Activated CD4-positive, CD25-positive, alpha-beta regulatory T cell treated with anti-CD3 and anti-CD28 coated beads, Interleukin-2, amount 50 U/mL, for 16 hours (primary cell): Measurements from ENCODE around the gene NSMCE1.

Source experiments
- DNase-seq: peaks from one replicate; pipeline ENCODE4 v3.0.0-alpha.2; 2020; ENCODE audit warnings: low read depth, low spot score

NSMCE1 gene

GRCh38 chr16:27195076-27195741 is 73.4 kb downstream of the NSMCE1 start:
- DNase-seq, result no peak

- no peak for DNase-seq
Measured at GRCh38 chr16:27193300-27193990, 75.1 kb downstream of the NSMCE1 start.

- DNase-seq, result no peak
Measured at GRCh38 chr16:27191352-27191924, 77.1 kb downstream of the NSMCE1 start.

- DNase-seq, result no peak
Measured at GRCh38 chr16:27190316-27190871, 78.2 kb downstream of the NSMCE1 start.

GRCh38 chr16:27189335-27189972 is 79.1 kb downstream of the NSMCE1 start:
- no peak for DNase-seq

- DNase-seq, result no peak
Measured at GRCh38 chr16:27188633-27189032, 79.9 kb downstream of the NSMCE1 start.

GRCh38 chr16:27185776-27186130 is 82.8 kb downstream of the NSMCE1 start:
- DNase-seq, result no peak

- no peak for DNase-seq
Measured at GRCh38 chr16:27182906-27183405, 85.6 kb downstream of the NSMCE1 start.

GRCh38 chr16:27181019-27181790 is 87.4 kb downstream of the NSMCE1 start:
- no peak for DNase-seq

- DNase-seq, result peak; percentile 62
Measured at GRCh38 chr16:27179500-27180072, 89.0 kb downstream of the NSMCE1 start.

GRCh38 chr16:27177031-27177774 is 91.4 kb downstream of the NSMCE1 start:
- no peak for DNase-seq

- DNase-seq, result no peak
Measured at GRCh38 chr16:27175888-27176287, 92.7 kb downstream of the NSMCE1 start.
